OCI-LY3 (cell line): ENCODE results near the gene CYP4A22.

Experiments used
- H2AFZ ChIP-seq: fragments of 200-600, 300-600 bp; shearing (Covaris generic); 2 replicates; pipeline ENCODE4 v1.6.0; 2014; ENCODE audit warnings: antibody characterized with exemption, low read depth, low read length
- H3K27ac ChIP-seq: fragments of 200-600, 300-600 bp; sonication (generic); 2 replicates; pipeline ENCODE4 v1.5.1; 2014; ENCODE audit warnings: mild to moderate bottlenecking, low read length, moderate library complexity, mixed read lengths
- H3K27me3 ChIP-seq: fragments of 200-600, 300-600 bp; sonication (generic); 2 replicates; pipeline ENCODE4 v1.6.1; 2014; ENCODE audit warnings: low read depth, low read length, mixed read lengths
- H3K36me3 ChIP-seq: fragments of 200-600, 300-600 bp; sonication (generic); replicated peaks from 2 replicates; pipeline ENCODE3; 2014; ENCODE audit warnings: low read depth, low read length, mixed read lengths
- H3K4me1 ChIP-seq: fragments of 300-600, 200-600 bp; sonication (generic); 2 replicates; pipeline ENCODE4 v1.6.1; 2014; ENCODE audit warnings: low read length, mixed read lengths
- H3K4me2 ChIP-seq: fragments of 200-600, 300-600 bp; sonication (generic); 2 replicates; pipeline ENCODE4 v1.6.1; 2014; ENCODE audit warnings: low read length, mixed read lengths
- H3K4me3 ChIP-seq: fragments of 300-600, 200-600 bp; sonication (generic); 2 replicates; pipeline ENCODE4 v1.5.1; 2014; ENCODE audit warnings: antibody characterized with exemption, mild to moderate bottlenecking, low read length, moderate library complexity
- H3K79me2 ChIP-seq: fragments of 300-600, 200-600 bp; shearing (Covaris generic); 2 replicates; pipeline ENCODE4 v1.6.1; 2014; ENCODE audit warnings: mild to moderate bottlenecking, low read length, mixed read lengths
- H3K9ac ChIP-seq: fragments of 300-600, 200-600 bp; shearing (Covaris generic); 2 replicates; pipeline ENCODE4 v1.6.0; 2014; ENCODE audit warnings: mild to moderate bottlenecking, low read length, moderate library complexity
- H3K9me3 ChIP-seq: fragments of 200-600, 300-600 bp; shearing (Covaris generic); 2 replicates; pipeline ENCODE4 v1.6.1; 2014; ENCODE audit warnings: low read length, mixed read lengths; ENCODE audit not compliant: insufficient read depth
- H4K20me1 ChIP-seq: fragments of 200-600, 300-600 bp; sonication (generic); 2 replicates; pipeline ENCODE4 v1.6.1; 2016; ENCODE audit warnings: low read length, mixed read lengths; ENCODE audit not compliant: insufficient read depth
- CTCF ChIP-seq: fragments of 200-600, 300-600 bp; sonication (generic); IDR thresholded peaks from 2 replicates; pipeline ENCODE4 v1.5.1; 2014; ENCODE audit warnings: antibody characterized with exemption, low read length, low read depth
- EZH2phosphoT487 ChIP-seq: fragments of 200-600 bp; shearing (Covaris generic); IDR thresholded peaks from 2 replicates; pipeline ENCODE4 v1.6.1; 2018; ENCODE audit warnings: antibody characterized with exemption, mixed run types, low read depth

Gene CYP4A22

GRCh38 chr1:47196622-47197021, 59.4 kb downstream of the CYP4A22 start:
- Histone ChIP-seq H4K20me1 (no peaks in the 10 kb centered on the region), H3K4me2 (no peak overlapping the region), H2AFZ (no peak overlapping the region), H3K36me3 (no peaks in the 10 kb centered on the region), H3K9me3 (no peaks in the 10 kb centered on the region), H3K4me1 (peaks cover 3% of the 10 kb centered on the region; the same call in 1 of the 2 replicates), H3K27me3 (0 out of 2 replicates have a peak, but pooled peaks cover 3% of the 10 kb centered on the region), H3K79me2 (no peaks in the 10 kb centered on the region), H3K27ac (no peak overlapping the region), H3K4me3 (no peak overlapping the region), H3K9ac (no peak overlapping the region)
- no peak for TF ChIP-seq EZH2phosphoT487

DNA sequence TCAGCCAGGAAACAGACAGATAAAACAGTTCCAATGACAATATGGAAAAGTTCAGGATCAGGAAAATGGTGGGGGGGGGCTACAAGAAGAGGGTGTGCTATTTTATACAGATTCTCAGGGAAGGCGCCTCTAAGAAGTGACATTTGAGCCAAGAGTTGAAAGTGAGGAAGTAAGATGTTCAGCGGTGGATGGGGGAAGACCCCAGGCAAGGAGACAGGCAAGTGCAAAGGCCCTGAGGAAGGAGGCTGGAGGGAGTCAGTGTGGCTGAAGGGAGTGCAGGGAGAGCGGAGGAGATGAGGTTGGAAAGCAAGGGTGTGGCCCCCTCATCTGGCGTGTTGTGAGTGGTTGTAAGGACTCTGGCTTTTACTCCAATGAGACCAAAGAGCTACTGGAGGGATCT, 61.0 kb downstream of the CYP4A22 start:
- peaks cover 3% of the 10 kb centered on the region; the same call in 1 of the 2 replicates for H3K4me1 ChIP-seq
- H3K4me2 ChIP-seq = no peak overlapping the region
- no peak overlapping the region for H3K27ac ChIP-seq
- no peak overlapping the region for H3K4me3 ChIP-seq
- no peaks in the 10 kb centered on the region for H3K9me3 ChIP-seq
- no peaks in the 10 kb centered on the region for H4K20me1 ChIP-seq
- H2AFZ ChIP-seq = no peak overlapping the region
- no peak overlapping the region for H3K9ac ChIP-seq
- no peak for TF ChIP-seq EZH2phosphoT487
- no peak for TF ChIP-seq CTCF
- H3K36me3 ChIP-seq = no peaks in the 10 kb centered on the region
- H3K27me3 ChIP-seq = 0 out of 2 replicates have a peak, but pooled peaks cover 3% of the 10 kb centered on the region
- no peaks in the 10 kb centered on the region for H3K79me2 ChIP-seq
